Measurements from ENCODE around the gene CETP.

- TF ChIP-seq MYNN (IDR thresholded peaks at IDR 0.05) (no peak), MYNN (CRISPR knock-in tag; IDR thresholded peaks at IDR 0.05) (no peak), SMARCE1 (IDR thresholded peaks at IDR 0.05) (no peak), SNAPC5 (CRISPR knock-in tag; IDR thresholded peaks at IDR 0.05) (no peak), ZNF121 (CRISPR knock-in tag; conservative IDR thresholded peaks at IDR 0.05) (no peak), ELK1 (CRISPR knock-in tag; IDR thresholded peaks at IDR 0.05) (no peak), CTCF (IDR thresholded peaks at IDR 0.05 in 2 of 3, conservative IDR thresholded peaks at IDR 0.05 in 1 of 3; ENCODE audit: insufficient read depth in 2 of 3, low read depth in 1 of 3, low read length in 3 of 3) (no peak), YY1 (IDR thresholded peaks at IDR 0.05; ENCODE audit: borderline replicate concordance in 1 of 3, control insufficient read depth in 1 of 3, extremely low read depth in 1 of 3, insufficient read depth in 3 of 3, insufficient read length in 1 of 3, insufficient replicate concordance in 2 of 3, low read depth in 1 of 3, low read length in 2 of 3) (no peak), ZNF318 (IDR thresholded peaks at IDR 0.05; ENCODE audit: borderline replicate concordance in 1 of 2, low read depth in 1 of 2) (no peak), MYC (IDR thresholded peaks at IDR 0.05; ENCODE audit: low read depth, low read length) (no peak), MYC (CRISPR knock-in tag; IDR thresholded peaks at IDR 0.05; ENCODE audit: borderline replicate concordance, low read depth) (no peak), POLR2A (conservative IDR thresholded peaks at IDR 0.05) (no peak), CBX2 (IDR thresholded peaks at IDR 0.05; ENCODE audit: insufficient read depth, low read length, poor library complexity, severe bottlenecking) (no peak), JUNB (CRISPR knock-in tag; conservative IDR thresholded peaks at IDR 0.05) (no peak), ZKSCAN8 (CRISPR knock-in tag; IDR thresholded peaks at IDR 0.05) (no peak)
These were observed 61.9 kb downstream of the CETP start for GRCh38 chr16:57023541-57024249.

Data from K562 (cell line).